GM20431 (cell line): ENCODE data around the gene SLC6A16.
"Not testable (repeated sequence)": the region's sequence is repeated elsewhere in the genome, so short reads cannot be mapped to it uniquely, and the experiment has no call there.

ENCODE experiments used
- in situ Hi-C: fragments of 300-500 bp; cut with MseI, MboI; formaldehyde crosslinking; loops from one replicate; pipeline ENCODE4 v1.15.0; 2020; ENCODE audit warnings: low sequenced_read_pairs; ENCODE audit not compliant: unreplicated experiment

Gene SLC6A16

DNA sequence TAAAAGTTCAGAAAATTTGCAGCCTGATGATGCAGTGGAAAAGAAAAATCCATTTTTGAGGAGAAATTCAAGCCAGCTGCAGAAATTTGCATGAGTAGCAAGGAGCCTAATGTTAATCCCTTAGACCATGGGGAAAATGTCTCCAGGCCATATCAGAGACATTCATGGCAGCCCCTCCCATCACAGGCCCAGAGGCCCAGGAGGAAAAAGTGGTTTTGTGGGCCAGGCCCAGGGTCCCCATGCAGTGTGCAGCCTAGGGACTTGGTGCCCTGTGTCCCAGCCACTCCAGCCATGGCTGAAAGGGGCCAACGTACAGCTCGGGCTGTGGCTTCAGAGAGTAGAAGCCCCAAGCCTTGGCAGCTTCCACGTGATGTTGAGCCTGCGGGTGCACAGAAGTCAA, 36.8 kb downstream of the SLC6A16 start:
- in situ Hi-C loops = not testable (repeated sequence)

DNA sequence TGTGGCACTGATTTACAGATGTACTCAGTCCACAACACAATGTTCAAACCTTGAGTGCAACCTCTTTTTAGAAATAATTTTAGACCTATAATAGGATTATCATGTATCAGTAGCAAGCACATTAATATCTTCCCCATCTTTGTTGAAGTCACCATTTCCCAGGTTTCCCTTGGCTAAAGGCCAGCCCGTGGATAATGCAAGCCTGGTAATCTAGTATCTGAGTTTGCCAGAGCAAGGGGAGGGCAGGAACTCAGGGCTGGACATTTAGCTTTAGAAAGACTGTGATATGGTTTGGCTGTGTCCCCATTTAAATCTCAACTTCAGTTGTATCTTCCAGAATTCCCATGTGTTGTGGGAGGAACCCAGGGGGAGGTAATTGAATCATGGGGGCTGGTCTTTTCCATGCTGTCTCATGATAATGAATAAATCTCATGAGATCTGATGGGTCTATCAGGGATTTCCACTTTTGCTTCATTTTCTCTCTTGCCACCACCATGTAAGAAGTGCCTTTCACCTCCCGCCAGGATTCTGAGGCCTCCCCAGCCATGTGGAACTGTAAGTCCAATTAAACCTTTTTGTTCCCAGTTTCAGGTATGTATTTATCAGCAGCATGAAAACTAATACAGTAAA, 37.7 kb downstream of the SLC6A16 start:
- in situ Hi-C loops = no loop called here

DNA sequence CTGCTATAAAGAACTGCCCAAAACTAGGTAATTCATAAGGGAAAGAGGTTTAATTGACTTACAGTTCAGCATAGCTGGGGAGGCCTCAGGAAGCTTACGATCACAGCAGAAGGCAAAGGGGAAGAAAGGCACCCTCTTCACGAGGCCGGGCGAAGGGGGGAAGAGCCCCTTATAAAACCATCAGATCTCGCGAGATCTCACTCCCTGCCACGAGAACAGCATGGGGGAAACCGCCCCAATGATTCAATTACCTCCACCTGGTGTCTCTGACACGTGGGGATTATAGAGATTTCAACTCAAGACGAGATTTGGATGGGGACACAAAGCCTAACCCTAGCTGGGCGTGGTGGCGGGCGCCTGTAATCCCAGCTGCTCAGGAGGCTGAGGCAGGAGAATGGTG, 42.8 kb downstream of the SLC6A16 start:
- in situ Hi-C loops = no loop called here

DNA sequence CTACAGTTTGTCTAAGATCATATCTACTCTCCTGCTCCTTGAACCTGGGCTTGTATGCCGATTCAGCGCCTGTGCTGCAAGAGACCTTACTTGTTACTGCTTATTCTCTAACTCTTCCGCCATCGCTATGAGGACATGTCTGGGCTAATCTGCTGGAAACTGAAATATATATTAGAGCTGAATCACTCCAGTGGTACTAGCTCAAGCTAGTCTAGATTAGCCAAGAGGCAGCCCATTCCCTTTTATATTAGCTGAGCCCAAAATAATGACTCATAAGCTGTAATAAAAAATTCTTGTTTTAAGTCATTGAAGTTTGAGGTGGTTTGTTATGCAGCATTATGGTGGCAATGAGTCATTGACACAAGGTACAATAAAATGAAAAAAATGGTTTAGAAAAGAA, 52.8 kb downstream of the SLC6A16 start:
- in situ Hi-C loops = no loop called here

DNA sequence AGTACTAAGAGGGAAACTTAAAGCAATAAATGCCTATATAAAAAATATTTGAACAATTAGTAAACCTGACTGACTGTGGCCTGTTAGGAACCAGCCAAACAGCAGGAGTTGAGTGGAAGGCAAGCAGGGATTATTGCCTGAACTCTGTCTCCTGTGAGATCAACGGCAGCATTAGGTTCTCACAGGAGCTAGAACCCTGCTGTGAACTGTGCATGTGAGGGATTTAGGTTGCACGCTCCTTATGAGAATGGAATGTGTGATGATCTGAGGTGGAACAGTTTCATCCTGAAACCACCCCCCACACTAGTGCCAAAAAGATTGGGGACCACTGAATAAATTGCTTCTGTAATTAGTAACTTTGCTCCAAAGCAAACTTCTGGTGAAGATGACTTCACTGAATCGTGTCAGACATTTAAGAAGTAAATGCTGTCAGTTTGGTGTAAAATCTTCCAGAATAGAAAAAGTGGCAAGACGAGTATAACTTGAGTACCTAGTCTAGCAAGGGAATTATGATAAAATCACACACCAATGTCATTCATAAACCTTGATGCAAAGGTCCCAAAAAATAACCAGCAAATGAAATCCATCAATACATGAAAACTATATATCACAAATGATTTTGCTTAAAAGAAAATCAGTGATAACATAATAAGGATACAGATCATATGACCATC, 53.8 kb downstream of the SLC6A16 start:
- in situ Hi-C loops = no loop called here

DNA sequence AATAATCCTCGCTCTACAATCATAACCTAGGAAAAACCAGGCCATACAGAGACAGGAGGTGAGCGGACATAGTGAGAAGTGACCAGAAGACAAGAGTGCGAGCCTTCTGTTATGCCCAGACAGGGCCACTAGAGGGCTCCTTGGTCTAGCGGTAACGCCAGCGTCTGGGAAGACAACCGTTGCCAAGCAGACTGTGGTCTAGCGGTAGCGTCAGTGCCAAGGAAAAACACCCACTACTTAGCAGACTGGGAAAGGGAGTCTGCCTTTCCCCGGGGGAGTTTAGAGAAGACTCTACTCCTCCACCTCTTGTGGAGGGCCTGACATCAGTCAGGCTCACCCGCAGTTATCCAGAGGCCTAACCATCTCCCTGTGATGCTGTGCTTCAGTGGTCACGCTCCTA, 58.6 kb downstream of the SLC6A16 start:
- in situ Hi-C loops = not testable (repeated sequence)

DNA sequence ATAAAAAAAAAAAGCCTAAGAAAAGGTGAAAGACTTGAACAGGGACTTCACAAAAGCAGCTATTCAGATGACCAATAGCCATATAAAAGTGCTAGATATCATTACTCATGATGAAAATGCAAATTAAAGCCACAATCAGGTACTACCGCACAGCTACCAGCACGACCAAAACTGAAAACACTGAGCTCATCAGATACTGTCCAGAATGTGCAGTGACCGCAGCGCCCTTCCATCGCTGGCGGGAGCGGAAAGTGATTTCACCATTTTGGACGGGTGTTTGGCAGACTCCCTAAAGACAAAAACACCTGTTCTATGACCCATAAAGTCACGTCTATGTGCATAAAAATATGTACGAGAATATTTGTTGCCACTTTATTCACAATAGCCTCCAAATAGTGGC, 60.7 kb downstream of the SLC6A16 start:
- in situ Hi-C loops = no loop called here

DNA sequence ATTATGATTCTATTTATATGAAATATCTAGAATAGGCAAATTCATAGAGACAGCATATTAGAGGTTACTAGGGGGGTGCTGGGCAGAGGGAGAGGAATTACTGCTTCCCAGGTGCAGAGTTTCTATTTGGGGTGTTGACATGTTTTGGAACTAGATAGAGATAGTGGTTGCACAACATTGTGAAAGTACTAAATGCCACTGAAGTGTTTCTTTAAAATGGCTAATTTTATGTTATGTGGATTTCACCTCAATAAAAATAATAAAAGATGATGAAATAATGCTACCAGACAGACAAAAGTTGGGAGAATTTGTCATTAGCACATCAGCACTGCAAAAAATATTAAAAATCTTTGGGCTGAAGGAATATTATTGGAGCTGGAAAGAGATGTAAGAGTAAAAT, 63.4 kb downstream of the SLC6A16 start:
- in situ Hi-C loops = no loop called here

DNA sequence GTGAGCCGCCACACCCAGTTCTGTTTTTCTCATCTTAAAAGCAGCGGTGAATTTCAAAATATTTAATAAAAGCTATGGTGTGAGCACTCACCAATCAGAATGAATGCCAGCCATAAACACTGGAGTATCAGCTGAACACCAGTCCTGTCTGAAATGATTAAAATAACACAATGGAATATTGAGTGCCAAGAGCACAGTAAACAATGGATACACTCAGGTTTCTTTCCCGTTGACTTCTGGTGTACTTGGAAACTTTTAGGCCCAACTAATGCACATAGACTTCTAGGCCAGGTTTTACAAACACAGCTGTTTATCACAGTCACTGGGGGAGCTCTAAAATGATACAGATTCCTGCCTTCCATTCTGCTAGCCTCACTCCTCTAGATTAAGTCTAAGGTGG, 68.3 kb downstream of the SLC6A16 start:
- in situ Hi-C loops = no loop called here

DNA sequence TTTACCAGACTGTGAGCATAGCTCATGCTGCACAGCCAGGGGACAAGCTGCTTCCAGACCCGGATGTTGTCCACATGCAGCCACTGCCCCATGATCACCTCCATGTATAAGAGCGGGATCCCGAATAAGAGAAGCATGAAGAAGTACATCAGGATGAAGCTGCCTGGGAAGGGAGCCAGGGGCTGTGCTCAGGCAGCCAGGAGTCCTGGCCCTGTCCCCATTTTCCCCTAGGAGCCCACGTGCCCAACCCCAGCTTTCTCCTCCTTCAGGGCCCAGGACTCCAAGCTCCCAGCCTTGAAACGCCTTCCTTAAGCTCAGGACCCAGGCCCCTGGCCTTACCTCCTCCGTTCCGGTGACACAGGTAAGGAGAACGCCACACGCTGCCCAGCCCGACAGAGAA, 69.3 kb downstream of the SLC6A16 start:
- in situ Hi-C loops = no loop called here

DNA sequence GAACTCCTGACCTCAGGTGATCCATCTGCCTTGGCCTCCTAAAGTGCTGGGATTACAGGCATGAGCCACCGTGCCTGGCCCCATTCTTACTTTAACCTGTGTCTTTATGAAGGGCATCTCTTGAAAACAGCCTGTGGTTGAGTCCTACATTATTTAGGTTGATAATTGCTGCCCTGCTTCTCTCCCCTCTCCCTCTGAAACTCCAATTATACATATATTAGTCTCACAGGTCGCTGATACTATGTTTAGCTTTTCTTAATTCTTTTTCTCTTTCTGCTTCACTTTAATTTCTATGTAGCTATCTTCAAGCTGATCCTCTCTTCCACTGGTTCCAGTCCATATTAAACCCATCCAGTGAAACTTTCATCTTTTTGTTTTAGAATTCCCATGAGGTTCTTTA, 75.1 kb downstream of the SLC6A16 start:
- in situ Hi-C loops = no loop called here

DNA sequence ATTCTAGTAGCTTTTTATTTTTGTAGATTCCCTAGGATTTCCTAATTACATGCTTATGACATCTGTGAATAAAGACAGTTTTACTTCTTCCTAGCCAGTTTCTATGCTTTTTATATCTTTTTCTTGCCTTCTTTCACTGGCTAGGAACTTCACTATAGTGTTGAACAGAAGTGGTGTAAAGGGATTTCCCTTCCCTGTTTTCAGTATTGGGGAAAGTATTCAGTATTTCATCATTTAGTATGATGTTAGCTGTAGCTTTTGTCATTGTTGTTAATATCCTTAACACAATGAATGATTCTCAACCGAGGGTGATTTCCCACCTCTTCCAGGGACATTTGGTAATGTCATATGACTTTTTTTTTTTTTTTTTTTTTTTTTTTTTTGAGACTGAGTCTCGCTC, 77.3 kb downstream of the SLC6A16 start:
- in situ Hi-C loops = no loop called here

DNA sequence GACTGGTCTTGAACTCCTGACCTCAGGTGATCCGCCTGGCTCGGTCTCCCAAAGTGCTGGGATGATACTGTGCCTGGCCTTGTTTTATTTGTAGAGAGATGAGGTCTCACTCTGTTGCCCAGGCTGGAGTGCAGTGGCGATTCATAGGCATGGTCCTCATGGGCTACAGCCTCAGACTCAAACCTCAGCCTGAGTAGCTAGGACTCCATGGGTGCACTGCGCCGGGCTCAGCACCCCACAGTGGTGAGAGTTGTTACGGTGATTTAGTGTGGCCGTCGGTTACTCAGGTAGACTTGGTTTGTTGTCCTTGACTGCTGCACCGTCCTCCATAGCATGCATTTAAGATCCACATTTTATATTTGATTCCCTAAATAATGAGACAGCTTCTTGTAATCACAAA, 80.7 kb downstream of the SLC6A16 start:
- in situ Hi-C loops = no loop called here

DNA sequence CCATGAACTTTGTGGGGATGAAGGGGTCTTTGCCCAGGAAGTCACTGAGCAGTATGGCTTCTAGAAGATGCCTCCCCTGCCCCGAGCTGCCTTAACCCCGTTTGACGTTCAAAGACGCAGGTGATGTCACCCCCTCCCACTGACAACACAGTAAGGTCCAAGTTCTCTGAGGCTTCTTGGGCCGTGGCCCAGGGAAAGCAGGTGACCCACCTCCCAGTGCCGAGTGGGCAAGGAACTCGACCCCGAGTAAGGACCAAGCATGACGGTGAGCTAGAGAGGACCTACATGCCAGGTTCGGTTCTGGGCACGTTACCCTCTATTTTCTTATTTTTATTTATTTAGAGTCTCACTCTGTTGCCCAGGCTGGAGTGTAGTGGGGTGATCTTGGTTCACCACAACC, 81.3 kb downstream of the SLC6A16 start:
- in situ Hi-C loops = no loop called here

DNA sequence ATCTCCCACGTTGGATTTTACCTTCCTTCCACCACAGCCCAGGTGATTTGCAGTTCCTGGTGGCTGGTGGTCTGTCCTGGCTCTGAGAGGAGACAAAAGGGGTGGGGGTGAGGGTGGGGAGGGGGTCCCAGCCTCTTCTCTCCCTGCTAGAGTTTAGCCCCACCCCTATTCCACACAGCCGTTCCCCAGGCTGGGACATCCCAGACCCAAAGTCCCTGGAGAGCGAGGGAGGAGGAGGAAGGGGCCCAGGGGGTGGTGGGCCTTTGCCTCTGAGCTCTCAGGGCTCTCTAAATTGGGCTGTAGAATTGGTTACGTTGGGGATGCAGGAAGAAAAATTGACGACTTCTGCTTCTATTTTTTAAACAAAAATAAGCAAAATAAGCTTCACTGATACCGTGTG, 81.9 kb downstream of the SLC6A16 start:
- in situ Hi-C loops = no loop called here

DNA sequence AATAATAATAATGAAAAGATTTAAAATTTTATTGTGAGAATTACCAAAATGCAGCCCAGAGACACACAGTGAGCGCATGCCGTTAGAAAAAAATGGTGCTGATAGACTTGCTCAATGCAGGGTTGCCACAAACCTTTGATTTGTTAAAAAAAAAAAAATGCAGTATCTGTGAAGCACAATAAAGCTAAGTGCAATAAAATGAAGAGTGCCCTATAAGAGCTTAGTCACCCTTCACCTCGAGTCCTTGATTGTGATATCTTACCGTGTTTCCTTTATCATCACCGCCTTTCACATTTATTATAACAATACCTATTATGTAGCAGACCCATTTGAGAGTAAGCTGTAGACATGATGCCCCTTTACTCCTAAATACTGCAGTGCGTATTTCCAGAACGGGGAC, 83.2 kb downstream of the SLC6A16 start:
- in situ Hi-C loops = no loop called here
